IPS-NIHi7 (cell line): Measurements from ENCODE around the gene FOXO1.
A peak's percentile ranks its signal among the peaks of the same experiment; 100 is the strongest.

Experiments used
- DNase-seq: peaks from one replicate; pipeline ENCODE4 v3.0.0; 2012; ENCODE audit warnings: mixed read lengths; ENCODE audit errors: extremely low spot score

FOXO1 gene

GRCh38 chr13:40540328-40541044 is 126.0 kb downstream of the FOXO1 start:
- peak; percentile 57 for DNase-seq

- no peak for DNase-seq
Observed at GRCh38 chr13:40539576-40540327, 126.7 kb downstream of the FOXO1 start.

- DNase-seq: no peak
Observed at GRCh38 chr13:40537146-40537895, 129.1 kb downstream of the FOXO1 start.

GRCh38 chr13:40536443-40537113 is 129.9 kb downstream of the FOXO1 start:
- peak; percentile 30 for DNase-seq

- no peak for DNase-seq
Observed at GRCh38 chr13:40535345-40535836, 131.1 kb downstream of the FOXO1 start.

- no peak for DNase-seq
Observed at GRCh38 chr13:40534456-40534855, 132.0 kb downstream of the FOXO1 start.

GRCh38 chr13:40533072-40533471 is 133.4 kb downstream of the FOXO1 start:
- no peak for DNase-seq

- DNase-seq: no peak
Observed at GRCh38 chr13:40530961-40531360, 135.5 kb downstream of the FOXO1 start.

GRCh38 chr13:40528881-40529280 is 137.6 kb downstream of the FOXO1 start:
- no peak for DNase-seq

- no peak for DNase-seq
Observed at GRCh38 chr13:40527914-40528313, 138.5 kb downstream of the FOXO1 start.

GRCh38 chr13:40522282-40522681 is 144.2 kb downstream of the FOXO1 start:
- no peak for DNase-seq

GRCh38 chr13:40520916-40521315 is 145.5 kb downstream of the FOXO1 start:
- DNase-seq: no peak

GRCh38 chr13:40519637-40520036 is 146.8 kb downstream of the FOXO1 start:
- no peak for DNase-seq

GRCh38 chr13:40518481-40518882 is 148.0 kb downstream of the FOXO1 start:
- no peak for DNase-seq

GRCh38 chr13:40517486-40518480 is 148.7 kb downstream of the FOXO1 start:
- no peak for DNase-seq

GRCh38 chr13:40515702-40516101 is 150.7 kb downstream of the FOXO1 start:
- no peak for DNase-seq

GRCh38 chr13:40514802-40515201 is 151.6 kb downstream of the FOXO1 start:
- DNase-seq: no peak

- DNase-seq: no peak
Observed at GRCh38 chr13:40509876-40510275, 156.6 kb downstream of the FOXO1 start.

GRCh38 chr13:40508767-40509342 is 157.6 kb downstream of the FOXO1 start:
- no peak for DNase-seq

- no peak for DNase-seq
Observed at GRCh38 chr13:40508127-40508526, 158.3 kb downstream of the FOXO1 start.
